Measurements from ENCODE around the gene SHC2.
A peak's percentile ranks its signal among the peaks of the same experiment; 100 is the strongest.
"Not testable (repeated sequence)": the region's sequence is repeated elsewhere in the genome, so short reads cannot be mapped to it uniquely, and the experiment has no call there.

SHC2 gene

GRCh38 chr19:389255-389934 is 71.4 kb downstream of the SHC2 start:
- no peak for DNase-seq (ENCODE audit: low read depth in 2 of 2)

DNA sequence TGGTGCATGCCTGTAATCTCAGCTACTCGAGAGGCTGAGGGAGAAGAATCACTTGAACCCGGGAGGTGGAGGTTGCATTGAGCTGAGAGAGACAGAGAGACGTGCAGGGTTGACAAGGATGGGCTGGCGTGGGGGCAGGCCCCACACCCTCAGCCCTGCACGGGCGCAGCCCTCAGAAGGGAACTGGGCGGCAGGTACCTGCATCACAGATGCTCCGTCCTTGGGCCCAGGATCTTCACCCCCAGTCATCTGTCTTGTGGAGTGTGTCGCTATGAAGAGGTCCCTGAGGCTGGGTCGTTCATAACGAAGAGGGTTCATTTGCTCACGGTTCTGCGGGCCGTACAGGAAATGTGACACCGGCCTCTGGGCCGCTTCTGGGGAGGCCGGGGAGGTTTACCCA is 72.1 kb downstream of the SHC2 start:
- DNase-seq (ENCODE audit: low read depth in 2 of 2), result no peak

DNA sequence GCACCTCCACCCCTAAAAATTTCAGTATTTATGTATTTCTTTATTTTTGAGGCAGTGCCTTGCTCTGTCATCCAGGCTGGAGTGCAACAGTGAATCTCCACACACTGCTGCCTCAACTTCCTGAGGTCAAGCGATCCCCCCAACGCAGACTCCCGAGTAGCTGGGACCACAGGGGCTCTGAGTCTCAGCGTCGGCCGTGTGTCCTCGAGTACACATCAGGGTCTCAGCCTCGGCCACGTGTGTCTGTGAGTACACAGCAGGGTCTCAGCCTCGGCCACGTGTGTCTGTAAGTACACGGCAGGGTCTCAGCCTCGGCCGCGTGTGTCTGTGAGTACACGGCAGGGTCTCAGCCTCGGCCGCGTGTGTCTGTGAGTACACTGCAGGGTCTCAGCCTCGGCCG is 73.1 kb downstream of the SHC2 start:
- no peak for DNase-seq (ENCODE audit: low read depth in 2 of 2)

DNA sequence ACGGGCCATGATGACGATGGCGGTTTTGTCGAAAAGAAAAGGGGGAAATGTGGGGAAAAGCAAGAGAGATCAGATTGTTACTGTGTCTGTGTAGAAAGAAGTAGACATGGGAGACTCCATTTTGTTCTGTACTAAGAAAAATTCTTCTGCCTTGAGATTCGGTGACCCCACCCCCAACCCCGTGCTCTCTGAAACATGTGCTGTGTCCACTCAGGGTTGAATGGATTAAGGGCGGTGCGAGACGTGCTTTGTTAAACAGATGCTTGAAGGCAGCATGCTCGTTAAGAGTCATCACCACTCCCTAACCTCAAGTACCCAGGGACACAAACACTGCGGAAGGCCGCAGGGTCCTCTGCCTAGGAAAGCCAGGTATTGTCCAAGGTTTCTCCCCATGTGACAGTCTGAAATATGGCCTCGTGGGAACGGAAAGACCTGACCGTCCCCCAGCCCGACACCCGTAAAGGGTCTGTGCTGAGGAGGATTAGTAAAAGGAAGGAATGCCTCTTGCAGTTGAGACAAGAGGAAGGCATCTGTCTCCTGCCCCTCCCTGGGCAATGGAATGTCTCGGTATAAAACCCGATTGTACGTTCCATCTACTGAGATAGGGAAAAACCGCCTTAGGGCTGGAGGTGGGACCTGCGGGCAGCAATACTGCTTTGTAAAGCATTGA is 74.1 kb downstream of the SHC2 start:
- not testable (repeated sequence) for DNase-seq (ENCODE audit: low read depth in 2 of 2)

DNA sequence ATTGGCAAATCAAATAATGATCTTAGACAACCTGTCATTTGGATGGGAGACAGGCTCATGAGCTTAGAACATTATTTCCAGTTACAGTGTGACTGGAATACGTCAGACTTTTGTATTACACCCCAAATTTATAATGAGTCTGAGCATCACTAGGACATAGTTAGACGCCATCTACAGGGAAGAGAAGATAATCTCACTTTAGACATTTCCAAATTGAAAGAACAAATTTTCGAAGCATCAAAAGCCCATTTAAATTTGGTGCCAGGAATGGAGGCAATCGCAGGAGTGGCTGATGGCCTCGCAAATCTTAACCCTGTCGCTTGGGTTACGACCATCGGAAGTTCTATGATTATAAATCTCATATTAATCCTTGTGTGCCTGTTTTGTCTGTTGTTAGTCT is 74.6 kb downstream of the SHC2 start:
- DNase-seq (ENCODE audit: low read depth in 2 of 2), result not testable (repeated sequence)

- DNase-seq (ENCODE audit: low read depth in 2 of 2), result no peak
Observed at GRCh38 chr19:384799-385169, 76.0 kb downstream of the SHC2 start.

- no peak for DNase-seq (ENCODE audit: low read depth in 2 of 2)
Observed at GRCh38 chr19:383922-384798, 76.7 kb downstream of the SHC2 start.

- no peak for DNase-seq (ENCODE audit: low read depth in 2 of 2)
Observed at GRCh38 chr19:383040-383439, 77.8 kb downstream of the SHC2 start.

GRCh38 chr19:382578-382977 is 78.3 kb downstream of the SHC2 start:
- peak in 1 of 2 donors; percentile 27 for DNase-seq (ENCODE audit: low read depth in 2 of 2)

DNA sequence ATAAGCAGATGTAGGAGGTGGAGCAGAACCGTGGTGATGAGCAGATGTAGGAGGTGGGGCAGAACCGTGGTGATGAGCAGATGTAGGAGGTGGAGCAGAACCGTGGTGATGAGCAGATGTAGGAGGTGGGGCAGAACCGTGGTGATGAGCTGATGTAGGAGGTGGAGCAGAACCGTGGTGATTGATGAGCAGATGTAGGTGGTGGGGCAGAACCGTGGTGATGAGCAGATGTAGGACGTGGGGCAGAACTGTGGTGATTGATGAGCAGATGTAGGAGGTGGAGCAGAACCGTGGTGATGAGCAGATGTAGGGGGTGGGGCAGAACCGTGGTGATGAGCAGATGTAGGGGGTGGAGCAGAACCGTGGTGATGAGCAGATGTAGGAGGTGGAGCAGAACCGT is 78.9 kb downstream of the SHC2 start:
- DNase-seq (ENCODE audit: low read depth in 2 of 2), result not testable (repeated sequence)

GRCh38 chr19:380618-381219 is 80.1 kb downstream of the SHC2 start:
- DNase-seq (ENCODE audit: low read depth in 2 of 2), result not testable (repeated sequence)

DNA sequence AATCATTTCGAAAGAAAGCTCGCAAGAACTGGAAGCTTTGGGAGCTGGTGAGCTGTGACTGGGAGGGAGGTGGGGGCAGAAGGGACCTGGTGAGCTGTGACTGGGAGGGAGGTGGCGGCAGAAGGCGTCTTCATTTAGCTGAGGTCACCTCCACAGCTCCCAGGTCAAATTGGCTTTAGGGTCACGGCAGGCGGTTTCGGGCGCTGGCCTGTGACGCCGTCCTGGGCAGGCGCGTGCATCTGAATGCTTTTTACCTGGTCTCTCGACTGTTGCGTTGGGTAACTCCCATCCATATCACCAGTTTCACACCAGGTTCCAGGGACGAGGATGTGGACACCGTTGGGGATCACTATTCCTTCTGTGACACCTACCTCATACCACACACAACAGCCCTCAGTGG is 81.0 kb downstream of the SHC2 start:
- no peak for DNase-seq (ENCODE audit: low read depth in 2 of 2)

DNA sequence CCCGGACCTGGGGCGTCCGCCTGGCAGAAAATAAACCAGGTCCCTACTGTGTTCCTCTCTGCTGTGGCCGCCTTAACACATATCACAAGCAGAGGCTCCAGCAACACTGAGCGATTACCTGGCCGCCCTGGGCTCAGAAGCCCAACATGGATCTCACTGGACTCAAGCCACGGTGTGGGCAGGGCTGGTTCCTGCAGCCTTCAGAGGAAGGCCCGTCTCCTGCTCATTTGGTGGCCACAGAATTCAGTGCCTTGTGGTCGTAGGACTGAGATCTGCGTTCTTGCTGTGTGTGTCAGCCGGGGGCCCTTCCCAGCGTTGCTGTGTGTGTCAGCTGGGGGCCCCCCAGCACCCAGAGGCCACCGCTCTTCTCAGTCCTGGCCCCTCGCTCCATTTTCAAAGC is 82.1 kb downstream of the SHC2 start:
- no peak for DNase-seq (ENCODE audit: low read depth in 2 of 2)

- DNase-seq (ENCODE audit: low read depth in 2 of 2), result no peak
Observed at GRCh38 chr19:377801-378581, 82.8 kb downstream of the SHC2 start.

DNA sequence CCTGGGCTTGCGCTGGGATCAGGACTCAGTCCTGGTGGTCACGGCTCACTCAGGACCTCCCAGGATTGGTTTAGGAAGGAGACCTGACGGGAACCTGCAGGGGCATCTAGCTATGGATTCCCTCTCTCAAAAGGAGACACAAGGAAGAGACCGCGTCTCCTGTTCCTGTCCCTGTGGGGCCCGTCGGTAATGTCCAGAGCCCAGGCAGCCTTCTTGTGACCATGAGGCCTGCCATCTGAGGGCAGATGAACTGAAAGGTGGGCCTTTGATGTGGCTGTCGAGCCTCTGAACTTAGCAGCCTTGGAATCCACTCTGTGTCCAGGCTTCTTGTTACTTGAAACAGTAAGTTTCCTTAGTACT is 84.7 kb downstream of the SHC2 start:
- no peak for DNase-seq (ENCODE audit: low read depth in 2 of 2)

- DNase-seq (ENCODE audit: low read depth in 2 of 2), result no peak
Observed at GRCh38 chr19:375395-376110, 85.3 kb downstream of the SHC2 start.

- no peak for DNase-seq (ENCODE audit: low read depth in 2 of 2)
Observed at GRCh38 chr19:374886-375235, 86.0 kb downstream of the SHC2 start.

- DNase-seq (ENCODE audit: low read depth in 2 of 2), result no peak
Observed at GRCh38 chr19:374183-374885, 86.5 kb downstream of the SHC2 start.

- no peak for DNase-seq (ENCODE audit: low read depth in 2 of 2)
Observed at GRCh38 chr19:373391-374182, 87.2 kb downstream of the SHC2 start.

Data from stimulated activated CD4-positive, alpha-beta T cell treated with anti-CD3 and anti-CD28 coated beads, Interleukin-1b, Interleukin-23, amount 100 ng/mL, for 4 hours (primary cell).